GM23338 (cell line): Measurements from ENCODE around the gene PCLO. TPM values are rescaled to one million over a fixed set of nuclear protein-coding genes. Genes with fewer than 3 reads are reported as not detected.

Source experiments
- ATAC-seq: fragments of 200-7000 bp; cut with Tn5 transposase; 3 replicates; pipeline ENCODE4 v1.9.1; 2020
- DNase-seq: peaks from one replicate; pipeline ENCODE4 v3.0.0-alpha.2; 2015; ENCODE audit warnings: low spot score
- H2AFZ ChIP-seq: fragments of 200-600 bp; sonication (generic); 2 replicates; pipeline ENCODE4 v1.8.0; 2016; ENCODE audit warnings: antibody characterized with exemption, mild to moderate bottlenecking, moderate library complexity
- H3F3A ChIP-seq: fragments of 200-600 bp; sonication (generic); replicated peaks from 2 replicates; pipeline ENCODE4 v1.8.0; 2017; ENCODE audit warnings: antibody characterized with exemption, mixed run types, low read depth
- H3K27ac ChIP-seq: fragments of 200-600 bp; sonication (generic); 2 replicates; pipeline ENCODE4 v1.6.1; 2016; ENCODE audit warnings: low read depth
- H3K27me3 ChIP-seq: fragments of 200-600 bp; sonication (generic); 2 replicates; pipeline ENCODE4 v1.8.0; 2016; ENCODE audit warnings: mild to moderate bottlenecking, mixed run types, moderate library complexity; ENCODE audit not compliant: insufficient read depth
- H3K36me3 ChIP-seq: fragments of 200-600 bp; sonication (generic); 2 replicates; pipeline ENCODE4 v1.8.0; 2016; ENCODE audit warnings: mild to moderate bottlenecking; ENCODE audit not compliant: insufficient read depth
- H3K4me1 ChIP-seq: fragments of 200-600 bp; sonication (generic); 2 replicates; pipeline ENCODE4 v1.8.0; 2016; ENCODE audit warnings: mild to moderate bottlenecking, moderate library complexity; ENCODE audit not compliant: insufficient read depth
- H3K4me2 ChIP-seq: fragments of 200-600 bp; sonication (generic); 2 replicates; pipeline ENCODE4 v1.7.1; 2017; ENCODE audit warnings: mixed run types
- H3K4me3 ChIP-seq: fragments of 200-600 bp; sonication (generic); 2 replicates; pipeline ENCODE4 v1.6.1; 2016; ENCODE audit warnings: mixed run types
- H3K79me2 ChIP-seq: fragments of 200-600 bp; sonication (generic); replicated peaks from 2 replicates; pipeline ENCODE4 v1.8.0; 2017; ENCODE audit warnings: mild to moderate bottlenecking; ENCODE audit not compliant: insufficient read depth
- H3K9me2 ChIP-seq: fragments of 200-600 bp; sonication (generic); 2 replicates; pipeline ENCODE4 v1.8.0; 2017; ENCODE audit not compliant: insufficient read depth
- H4K20me1 ChIP-seq: fragments of 200-600 bp; sonication (generic); replicated peaks from 2 replicates; pipeline ENCODE4 v1.8.0; 2017; ENCODE audit warnings: mild to moderate bottlenecking; ENCODE audit not compliant: insufficient read depth
- H3K27ac Mint-ChIP-seq: 2 replicates; pipeline ENCODE4 v1.8.0; 2020; ENCODE audit warnings: inconsistent platforms, mild to moderate bottlenecking, moderate library complexity, mixed read lengths
- H3K27me3 Mint-ChIP-seq: 3 replicates; pipeline ENCODE4 v1.8.0; 2022; ENCODE audit warnings: low read depth, mild to moderate bottlenecking, moderate library complexity, mixed read lengths, inconsistent platforms; ENCODE audit not compliant: insufficient read depth, poor library complexity
- H3K36me3 Mint-ChIP-seq: 3 replicates; pipeline ENCODE4 v1.8.0; 2021; ENCODE audit warnings: low read depth, mild to moderate bottlenecking, inconsistent platforms, moderate library complexity, mixed read lengths
- H3K4me1 Mint-ChIP-seq: 3 replicates; pipeline ENCODE4 v1.8.0; 2020; ENCODE audit warnings: mild to moderate bottlenecking, inconsistent platforms, mixed read lengths
- H3K4me3 Mint-ChIP-seq: 3 replicates; pipeline ENCODE4 v1.8.0; 2021; ENCODE audit warnings: moderate library complexity, mild to moderate bottlenecking, inconsistent platforms, mixed read lengths
- H3K9me3 Mint-ChIP-seq: 3 replicates; pipeline ENCODE4 v1.8.0; 2020; ENCODE audit warnings: moderate library complexity, mild to moderate bottlenecking, inconsistent platforms, mixed read lengths
- CREB1 ChIP-seq: fragments of 250-450 bp; sonication (Bioruptor Pico); IDR thresholded peaks from 2 replicates; pipeline ENCODE4 v1.5.0; 2020; ENCODE audit warnings: low read depth, mild to moderate bottlenecking, moderate library complexity
- CTCF ChIP-seq, 2 experiments: fragments of 200-600 bp in 1 of 2; sonication (generic) in 1 of 2; conservative IDR thresholded peaks; 2 replicates each; pipeline versions ENCODE4 v1.5.1 to v1.6.1; 2016 to 2017; ENCODE audit warnings: antibody characterized with exemption in 2 of 2, low read depth in 2 of 2, mild to moderate bottlenecking in 2 of 2, moderate library complexity in 1 of 2
- ETS1 ChIP-seq: IDR thresholded peaks from 2 replicates; pipeline ENCODE4 v1.6.1; 2016; ENCODE audit warnings: antibody characterized with exemption
- NANOG ChIP-seq: IDR thresholded peaks from 2 replicates; pipeline ENCODE4 v1.6.1; 2016; ENCODE audit warnings: antibody characterized with exemption, borderline replicate concordance
- STAT1 ChIP-seq: IDR thresholded peaks from one replicate; pipeline ENCODE4 v1.6.1; 2016; ENCODE audit warnings: antibody characterized with exemption; ENCODE audit not compliant: unreplicated experiment
- polyA plus RNA-seq: library from polyadenylated mRNA; unstranded; fragments of >200 nt; fragmentation: Nextera tagmentation; extraction: Ambion mirVana; gene quantifications from 2 replicates; pipeline ENCODE4 v1.2.1, GENCODE V29; 2016
- total RNA-seq: library from RNA; depleted of rRNA; stranded (reverse); fragments of >200 nt; shearing (Covaris generic); gene quantifications from 2 replicates; pipeline ENCODE4 v1.2.3, GENCODE V29; 2014
- TF ChIP-seq, protein P1 (sequence below): IDR thresholded peaks from one replicate; pipeline ENCODE4 v1.6.1; 2018; ENCODE audit warnings: antibody characterized with exemption; ENCODE audit not compliant: unreplicated experiment
- TF ChIP-seq, protein P2 (sequence below): fragments of 250-450 bp; sonication (Bioruptor Pico); IDR thresholded peaks from 2 replicates; pipeline ENCODE4 v1.5.0; 2020; ENCODE audit warnings: mild to moderate bottlenecking, moderate library complexity

PCLO gene
- total and polyA plus RNA-seq, 2 experiments from 2014 or later: 7.4 to 9.1 TPM

GRCh38 chr7:83001362-83002040 is 161.2 kb downstream of the PCLO start:
- H3K27me3 ChIP-seq: no peaks in the 10 kb centered on the region
- no peaks in the 10 kb centered on the region for H3K79me2 ChIP-seq
- no peaks in the 10 kb centered on the region for H3F3A ChIP-seq
- no peak overlapping the region for H3K4me2 ChIP-seq
- Mint-ChIP-seq H3K27me3 (peaks cover 6% of the 10 kb centered on the region), H3K36me3 (peaks cover 9% of the 10 kb centered on the region), H3K9me3 (peaks cover 9% of the 10 kb centered on the region), H3K27ac (no peak overlapping the region), H3K4me1 (no peaks in the 10 kb centered on the region), H3K4me3 (no peak overlapping the region)
- no peak for DNase-seq
- H4K20me1 ChIP-seq: no peaks in the 10 kb centered on the region
- H3K4me3 ChIP-seq: no peak overlapping the region
- no peaks in the 10 kb centered on the region for H3K9me2 ChIP-seq
- H2AFZ ChIP-seq: no peak overlapping the region
- TF ChIP-seq CREB1 (CRISPR knock-in tag): no peak
- TF ChIP-seq, protein P1, sequence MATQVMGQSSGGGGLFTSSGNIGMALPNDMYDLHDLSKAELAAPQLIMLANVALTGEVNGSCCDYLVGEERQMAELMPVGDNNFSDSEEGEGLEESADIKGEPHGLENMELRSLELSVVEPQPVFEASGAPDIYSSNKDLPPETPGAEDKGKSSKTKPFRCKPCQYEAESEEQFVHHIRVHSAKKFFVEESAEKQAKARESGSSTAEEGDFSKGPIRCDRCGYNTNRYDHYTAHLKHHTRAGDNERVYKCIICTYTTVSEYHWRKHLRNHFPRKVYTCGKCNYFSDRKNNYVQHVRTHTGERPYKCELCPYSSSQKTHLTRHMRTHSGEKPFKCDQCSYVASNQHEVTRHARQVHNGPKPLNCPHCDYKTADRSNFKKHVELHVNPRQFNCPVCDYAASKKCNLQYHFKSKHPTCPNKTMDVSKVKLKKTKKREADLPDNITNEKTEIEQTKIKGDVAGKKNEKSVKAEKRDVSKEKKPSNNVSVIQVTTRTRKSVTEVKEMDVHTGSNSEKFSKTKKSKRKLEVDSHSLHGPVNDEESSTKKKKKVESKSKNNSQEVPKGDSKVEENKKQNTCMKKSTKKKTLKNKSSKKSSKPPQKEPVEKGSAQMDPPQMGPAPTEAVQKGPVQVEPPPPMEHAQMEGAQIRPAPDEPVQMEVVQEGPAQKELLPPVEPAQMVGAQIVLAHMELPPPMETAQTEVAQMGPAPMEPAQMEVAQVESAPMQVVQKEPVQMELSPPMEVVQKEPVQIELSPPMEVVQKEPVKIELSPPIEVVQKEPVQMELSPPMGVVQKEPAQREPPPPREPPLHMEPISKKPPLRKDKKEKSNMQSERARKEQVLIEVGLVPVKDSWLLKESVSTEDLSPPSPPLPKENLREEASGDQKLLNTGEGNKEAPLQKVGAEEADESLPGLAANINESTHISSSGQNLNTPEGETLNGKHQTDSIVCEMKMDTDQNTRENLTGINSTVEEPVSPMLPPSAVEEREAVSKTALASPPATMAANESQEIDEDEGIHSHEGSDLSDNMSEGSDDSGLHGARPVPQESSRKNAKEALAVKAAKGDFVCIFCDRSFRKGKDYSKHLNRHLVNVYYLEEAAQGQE: no peak
- TF ChIP-seq, protein P2, sequence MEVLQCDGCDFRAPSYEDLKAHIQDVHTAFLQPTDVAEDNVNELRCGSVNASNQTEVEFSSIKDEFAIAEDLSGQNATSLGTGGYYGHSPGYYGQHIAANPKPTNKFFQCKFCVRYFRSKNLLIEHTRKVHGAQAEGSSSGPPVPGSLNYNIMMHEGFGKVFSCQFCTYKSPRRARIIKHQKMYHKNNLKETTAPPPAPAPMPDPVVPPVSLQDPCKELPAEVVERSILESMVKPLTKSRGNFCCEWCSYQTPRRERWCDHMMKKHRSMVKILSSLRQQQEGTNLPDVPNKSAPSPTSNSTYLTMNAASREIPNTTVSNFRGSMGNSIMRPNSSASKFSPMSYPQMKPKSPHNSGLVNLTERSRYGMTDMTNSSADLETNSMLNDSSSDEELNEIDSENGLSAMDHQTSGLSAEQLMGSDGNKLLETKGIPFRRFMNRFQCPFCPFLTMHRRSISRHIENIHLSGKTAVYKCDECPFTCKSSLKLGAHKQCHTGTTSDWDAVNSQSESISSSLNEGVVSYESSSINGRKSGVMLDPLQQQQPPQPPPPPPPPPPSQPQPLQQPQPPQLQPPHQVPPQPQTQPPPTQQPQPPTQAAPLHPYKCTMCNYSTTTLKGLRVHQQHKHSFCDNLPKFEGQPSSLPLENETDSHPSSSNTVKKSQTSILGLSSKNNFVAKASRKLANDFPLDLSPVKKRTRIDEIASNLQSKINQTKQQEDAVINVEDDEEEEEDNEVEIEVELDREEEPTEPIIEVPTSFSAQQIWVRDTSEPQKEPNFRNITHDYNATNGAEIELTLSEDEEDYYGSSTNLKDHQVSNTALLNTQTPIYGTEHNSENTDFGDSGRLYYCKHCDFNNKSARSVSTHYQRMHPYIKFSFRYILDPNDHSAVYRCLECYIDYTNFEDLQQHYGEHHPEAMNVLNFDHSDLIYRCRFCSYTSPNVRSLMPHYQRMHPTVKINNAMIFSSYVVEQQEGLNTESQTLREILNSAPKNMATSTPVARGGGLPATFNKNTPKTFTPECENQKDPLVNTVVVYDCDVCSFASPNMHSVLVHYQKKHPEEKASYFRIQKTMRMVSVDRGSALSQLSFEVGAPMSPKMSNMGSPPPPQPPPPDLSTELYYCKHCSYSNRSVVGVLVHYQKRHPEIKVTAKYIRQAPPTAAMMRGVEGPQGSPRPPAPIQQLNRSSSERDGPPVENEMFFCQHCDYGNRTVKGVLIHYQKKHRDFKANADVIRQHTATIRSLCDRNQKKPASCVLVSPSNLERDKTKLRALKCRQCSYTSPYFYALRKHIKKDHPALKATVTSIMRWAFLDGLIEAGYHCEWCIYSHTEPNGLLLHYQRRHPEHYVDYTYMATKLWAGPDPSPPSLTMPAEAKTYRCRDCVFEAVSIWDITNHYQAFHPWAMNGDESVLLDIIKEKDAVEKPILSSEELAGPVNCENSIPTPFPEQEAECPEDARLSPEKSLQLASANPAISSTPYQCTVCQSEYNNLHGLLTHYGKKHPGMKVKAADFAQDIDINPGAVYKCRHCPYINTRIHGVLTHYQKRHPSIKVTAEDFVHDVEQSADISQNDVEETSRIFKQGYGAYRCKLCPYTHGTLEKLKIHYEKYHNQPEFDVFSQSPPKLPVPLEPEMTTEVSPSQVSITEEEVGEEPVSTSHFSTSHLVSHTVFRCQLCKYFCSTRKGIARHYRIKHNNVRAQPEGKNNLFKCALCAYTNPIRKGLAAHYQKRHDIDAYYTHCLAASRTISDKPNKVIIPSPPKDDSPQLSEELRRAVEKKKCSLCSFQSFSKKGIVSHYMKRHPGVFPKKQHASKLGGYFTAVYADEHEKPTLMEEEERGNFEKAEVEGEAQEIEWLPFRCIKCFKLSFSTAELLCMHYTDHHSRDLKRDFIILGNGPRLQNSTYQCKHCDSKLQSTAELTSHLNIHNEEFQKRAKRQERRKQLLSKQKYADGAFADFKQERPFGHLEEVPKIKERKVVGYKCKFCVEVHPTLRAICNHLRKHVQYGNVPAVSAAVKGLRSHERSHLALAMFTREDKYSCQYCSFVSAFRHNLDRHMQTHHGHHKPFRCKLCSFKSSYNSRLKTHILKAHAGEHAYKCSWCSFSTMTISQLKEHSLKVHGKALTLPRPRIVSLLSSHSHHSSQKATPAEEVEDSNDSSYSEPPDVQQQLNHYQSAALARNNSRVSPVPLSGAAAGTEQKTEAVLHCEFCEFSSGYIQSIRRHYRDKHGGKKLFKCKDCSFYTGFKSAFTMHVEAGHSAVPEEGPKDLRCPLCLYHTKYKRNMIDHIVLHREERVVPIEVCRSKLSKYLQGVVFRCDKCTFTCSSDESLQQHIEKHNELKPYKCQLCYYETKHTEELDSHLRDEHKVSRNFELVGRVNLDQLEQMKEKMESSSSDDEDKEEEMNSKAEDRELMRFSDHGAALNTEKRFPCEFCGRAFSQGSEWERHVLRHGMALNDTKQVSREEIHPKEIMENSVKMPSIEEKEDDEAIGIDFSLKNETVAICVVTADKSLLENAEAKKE (CRISPR knock-in tag): no peak
- TF ChIP-seq STAT1: no peak
- no peak for TF ChIP-seq CTCF (conservative IDR thresholded peaks at IDR 0.05; ENCODE audit: low read depth in 2 of 2)
- TF ChIP-seq ETS1: no peak
- TF ChIP-seq NANOG: no peak
- no peak for ATAC-seq
- H3K36me3 ChIP-seq: no peaks in the 10 kb centered on the region; the same call in 1 of the 2 replicates
- H3K4me1 ChIP-seq: no peaks in the 10 kb centered on the region
- H3K27ac ChIP-seq: no peak overlapping the region
